B cell (primary cell): Measurements from ENCODE around the gene COX7B. TPM values are rescaled to one million over a fixed set of nuclear protein-coding genes. Genes with fewer than 3 reads are reported as not detected.

Experiments used
- ATAC-seq: fragments of 200-7000 bp; cut with Tn5 transposase; one replicate; pipeline ENCODE4 v1.10.0; 2021; ENCODE audit warnings: low read depth, mild to moderate bottlenecking, moderate number of reproducible peaks, moderate library complexity
- CTCF ChIA-PET: fragments of 350-600 bp; sonication (Branson Sonifier 250); formaldehyde crosslinking; loops from one replicate; lab custom pipeline; 2021; ENCODE audit warnings: antibody characterized with exemption, inconsistent platforms; lab: Charles Lee
- POLR2A ChIA-PET: fragments of 350-600 bp; sonication (Branson Sonifier 250); formaldehyde crosslinking; loops from one replicate; lab custom pipeline; 2021; ENCODE audit warnings: antibody characterized with exemption; lab: Charles Lee
- DNase-seq: peaks from one replicate; pipeline ENCODE4 v3.0.0; 2013
- H2AFZ ChIP-seq: 2 replicates; pipeline ENCODE4 v1.6.1; 2012; ENCODE audit warnings: mild to moderate bottlenecking, low read depth, low read length; ENCODE audit not compliant: insufficient read depth, poor library complexity, severe bottlenecking
- H3K27ac ChIP-seq, 2 donors: 1 replicate in 1 of 2; 2 replicates in 1 of 2; pipeline ENCODE4 v1.5.1; 2012 to 2013; ENCODE audit warnings: low read length in 2 of 2, mild to moderate bottlenecking in 2 of 2, moderate library complexity in 1 of 2
- H3K27me3 ChIP-seq, 4 experiments: fragments of 200-600 bp in 1 of 4; sonication (generic) in 1 of 4; replicated peaks in 1 of 4; 1 replicate in 2 of 4; 2 replicates in 2 of 4; pipeline versions ENCODE4 v1.6.1 to v1.7.0; 2013 to 2016; ENCODE audit warnings: low read length in 3 of 4, mild to moderate bottlenecking in 2 of 4, mixed read lengths in 1 of 4, moderate library complexity in 1 of 4; ENCODE audit not compliant: insufficient read depth in 4 of 4, control insufficient read depth in 3 of 4; ENCODE audit errors: control extremely low read depth in 1 of 4
- H3K36me3 ChIP-seq, 2 experiments: replicated peaks in 1 of 2; 1 replicate in 1 of 2; 2 replicates in 1 of 2; pipeline versions ENCODE4 v1.6.1 to v1.7.1; 2013; ENCODE audit warnings: low read length in 1 of 2; ENCODE audit not compliant: insufficient read depth in 2 of 2, control insufficient read depth in 1 of 2; ENCODE audit errors: control extremely low read depth in 1 of 2, extremely low read depth in 1 of 2
- H3K4me1 ChIP-seq, 2 donors: fragments of 200-600 bp in 1 of 2; sonication (generic) in 1 of 2; 1 replicate in 1 of 2; 2 replicates in 1 of 2; pipeline versions ENCODE4 v1.5.1 to v1.6.1; 2013 to 2017; ENCODE audit warnings: low read length in 2 of 2; ENCODE audit not compliant: control insufficient read depth in 2 of 2, insufficient read depth in 2 of 2
- H3K4me2 ChIP-seq: replicated peaks from 2 replicates; pipeline ENCODE3; 2012; ENCODE audit warnings: mild to moderate bottlenecking, low read depth, low read length; ENCODE audit not compliant: poor library complexity, severe bottlenecking
- H3K4me3 ChIP-seq, 5 experiments: fragments of 200-600 bp in 1 of 5; sonication (generic) in 1 of 5; 1 replicate in 3 of 5; 2 replicates in 2 of 5; pipeline versions ENCODE4 v1.5.1 to v1.7.0; 2011 to 2016; ENCODE audit warnings: low read length in 4 of 5, mild to moderate bottlenecking in 4 of 5, low read depth in 2 of 5, control low read depth in 1 of 5, moderate library complexity in 1 of 5; ENCODE audit not compliant: insufficient read depth in 1 of 5; ENCODE audit errors: control extremely low read depth in 1 of 5, extremely low read depth in 1 of 5
- H3K79me2 ChIP-seq: fragments of 200-600 bp; sonication (generic); one replicate; pipeline ENCODE4 v1.6.0; 2016; ENCODE audit warnings: low read length; ENCODE audit not compliant: control insufficient read depth, insufficient read depth
- H3K9ac ChIP-seq: fragments of 200-600 bp; sonication (generic); 2 replicates; pipeline ENCODE4 v1.6.1; 2017; ENCODE audit warnings: mild to moderate bottlenecking, low read length, moderate library complexity
- H3K9me3 ChIP-seq, 3 donors: one replicate each; pipeline versions ENCODE4 v1.6.1 to v1.7.1; 2013; ENCODE audit warnings: low read length in 2 of 3; ENCODE audit not compliant: control insufficient read depth in 2 of 3, insufficient read depth in 1 of 3; ENCODE audit errors: control extremely low read depth in 1 of 3
- H4K20me1 ChIP-seq: 2 replicates; pipeline ENCODE4 v1.6.0; 2012; ENCODE audit warnings: mild to moderate bottlenecking, low read length; ENCODE audit not compliant: insufficient read depth, control insufficient read depth, poor library complexity, severe bottlenecking
- H3K27ac Mint-ChIP-seq: one replicate; pipeline ENCODE4 v1.8.0; 2021; ENCODE audit warnings: mixed read lengths
- H3K27me3 Mint-ChIP-seq: one replicate; pipeline ENCODE4 v1.8.0; 2021; ENCODE audit warnings: mixed read lengths
- H3K4me1 Mint-ChIP-seq: one replicate; pipeline ENCODE4 v1.8.0; 2021; ENCODE audit warnings: mixed read lengths
- H3K4me3 Mint-ChIP-seq: one replicate; pipeline ENCODE4 v1.8.0; 2021; ENCODE audit warnings: mixed read lengths
- H3K9me3 Mint-ChIP-seq: one replicate; pipeline ENCODE4 v1.8.0; 2022; ENCODE audit warnings: mixed read lengths; ENCODE audit not compliant: insufficient read depth
- CTCF ChIP-seq: fragments of 200-600 bp; IDR thresholded peaks from one replicate; pipeline ENCODE4 v1.8.0; 2022; ENCODE audit warnings: antibody characterized with exemption, mild to moderate bottlenecking
- EZH2 ChIP-seq: IDR thresholded peaks from 2 replicates; pipeline ENCODE4 v1.6.1; 2012; ENCODE audit warnings: borderline replicate concordance, low read depth, mild to moderate bottlenecking, moderate library complexity, low read length; ENCODE audit not compliant: insufficient read depth, poor library complexity, severe bottlenecking
- WGBS: methylation state at CpG from one replicate; pipeline ENCODE4 v1.1.5; 2013; ENCODE audit warnings: missing lambda C conversion rate; ENCODE audit not compliant: insufficient coverage; 5-methylcytosine and 5-hydroxymethylcytosine counted together
- intact Hi-C: fragments of 100-400 bp; cut with micrococcal nuclease; formaldehyde crosslinking; loops from one replicate; pipeline ENCODE4 v1.10.0; 2022
- polyA plus RNA-seq: library from polyadenylated mRNA; depleted of rRNA; stranded (reverse); fragments of >200 nt; gene quantifications from 2 replicates; pipeline ENCODE4 v1.2.3, GENCODE V29; 2012
- total RNA-seq, 2 donors: library from RNA; stranded (reverse); fragments of 120-200 nt in 1 of 2; gene quantifications; 1 replicate in 1 of 2; 2 replicates in 1 of 2; pipeline versions ENCODE4 v1.2.3 to v1.2.4, GENCODE V29; 2013 to 2022

Gene COX7B
- total and polyA plus RNA-seq, 2 donors (not counting 1 experiment from before 2014, with no cell fraction given): 91.1 to 352 TPM

- CTCF ChIA-PET: no interaction called here
- H3K9me3 Mint-ChIP-seq: no peaks in the 10 kb centered on the region
Measured at GRCh38 chrX:77925764-77926163, 26.5 kb downstream of the COX7B start.

GRCh38 chrX:77930581-77930980 is 31.3 kb downstream of the COX7B start:
- TF ChIP-seq CTCF (no peak), EZH2 (no peak)
- no peak for ATAC-seq

More at GRCh38 chrX:77925764-77926163, 26.5 kb downstream of the COX7B start:
- peak overlapping the region; percentile 14 for H3K9ac ChIP-seq
- no peaks in the 10 kb centered on the region for H3K27me3 ChIP-seq
- H3K4me3 ChIP-seq: peak overlapping the region in 1 of 5 experiments; percentile 10
- POLR2A ChIA-PET: no interaction called here
- H3K79me2 ChIP-seq: peaks cover 21% of the 10 kb centered on the region
- H3K27ac ChIP-seq: no peak overlapping the region
- ATAC-seq (no peak), DNase-seq (no peak)
- peaks cover 0 to 2% of the 10 kb centered on the region in 2 experiments for H3K36me3 ChIP-seq
- Mint-ChIP-seq H3K27me3 (no peaks in the 10 kb centered on the region), H3K27ac (no peak overlapping the region), H3K4me1 (peaks cover 18% of the 10 kb centered on the region), H3K4me3 (no peak overlapping the region)
- TF ChIP-seq CTCF (no peak), EZH2 (no peak)
- no peaks in the 10 kb centered on the region for H4K20me1 ChIP-seq
- H3K4me1 ChIP-seq: peaks cover 0 to 3% of the 10 kb centered on the region in 2 donors
- H3K4me2 ChIP-seq: peak overlapping the region; percentile 17
- intact Hi-C loops: no loop called here
- no CpG with 5 or more reads among the region's 3 CpGs for WGBS
- H3K9me3 ChIP-seq: no peaks in the 10 kb centered on the region
- no peak overlapping the region for H2AFZ ChIP-seq

More at GRCh38 chrX:77930581-77930980, 31.3 kb downstream of the COX7B start:
- no peaks in the 10 kb centered on the region for H3K9me3 ChIP-seq
- no peak overlapping the region for H3K4me3 ChIP-seq
- H3K4me1 ChIP-seq: no peaks in the 10 kb centered on the region
- no peak overlapping the region for H2AFZ ChIP-seq
- peaks cover 4% of the 10 kb centered on the region for H3K79me2 ChIP-seq
- Mint-ChIP-seq H3K4me3 (no peak overlapping the region), H3K4me1 (peaks cover 13% of the 10 kb centered on the region), H3K9me3 (no peaks in the 10 kb centered on the region), H3K27me3 (no peaks in the 10 kb centered on the region), H3K27ac (no peak overlapping the region)
- no peak overlapping the region for H3K4me2 ChIP-seq
- no CpG with 5 or more reads among the region's 1 CpG for WGBS
- ChIA-PET POLR2A (no interaction called here), CTCF (no interaction called here)
- no peak for DNase-seq
- intact Hi-C loops: no loop called here
- no peak overlapping the region for H3K27ac ChIP-seq
- no peaks in the 10 kb centered on the region for H3K27me3 ChIP-seq
- no peak overlapping the region for H3K9ac ChIP-seq
- H4K20me1 ChIP-seq: no peaks in the 10 kb centered on the region
- peaks cover 0 to 2% of the 10 kb centered on the region in 2 experiments for H3K36me3 ChIP-seq
